ENCODE data around the gene PDE1A. TPM values are rescaled to one million over a fixed set of nuclear protein-coding genes. Genes with fewer than 3 reads are reported as not detected.

PDE1A gene
- polyA plus RNA-seq, 1 of the 3 experiments (the other 2 are of a cell fraction) = 0.08 TPM

DNA sequence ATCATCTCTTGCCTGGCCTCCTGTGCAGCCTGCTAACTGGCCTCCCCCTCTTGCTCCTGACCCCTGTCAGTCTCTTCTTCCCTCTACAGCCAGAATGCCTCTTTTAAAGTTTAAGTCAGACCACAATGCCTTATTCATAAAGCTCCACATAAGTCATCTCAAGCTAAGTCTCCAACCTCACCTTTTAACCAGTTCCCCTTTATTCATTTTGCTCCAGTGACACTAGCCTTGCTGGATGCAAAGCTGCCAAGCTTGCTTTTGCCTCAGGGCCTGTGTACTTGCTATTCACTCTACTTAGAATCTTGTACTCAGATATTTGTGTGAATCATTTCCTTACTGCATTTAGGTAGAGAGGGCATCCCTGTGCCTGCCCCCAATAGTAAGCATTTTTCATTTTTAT is 180.9 kb downstream of the PDE1A start (continued):
- TF ChIP-seq SIN3A (IDR thresholded peaks at IDR 0.05; ENCODE audit: borderline replicate concordance, low read depth, low read length) (no peak), NFIC (IDR thresholded peaks at IDR 0.05; ENCODE audit: borderline replicate concordance) (no peak)

DNA sequence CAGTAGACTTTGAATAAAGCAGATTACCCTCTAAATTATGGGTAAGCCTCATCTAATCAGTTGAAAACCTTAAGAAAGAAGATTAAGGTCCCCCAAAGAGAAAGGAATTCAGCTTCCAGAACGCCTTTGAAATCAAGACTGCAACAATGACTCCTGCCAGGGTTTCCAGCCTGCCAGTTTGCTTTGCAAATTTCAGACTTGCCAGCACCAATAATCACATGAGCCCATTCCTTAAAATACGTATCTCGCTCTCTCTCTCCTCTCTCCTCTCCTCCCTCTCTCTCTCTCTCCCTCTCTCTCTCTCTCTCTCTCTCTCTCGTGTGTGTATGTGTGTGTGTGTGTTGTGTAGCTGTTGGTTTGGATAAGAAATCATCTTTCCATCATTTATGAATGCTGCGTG is 184.2 kb downstream of the PDE1A start:
- ChIA-PET CTCF (no interaction called here), POLR2A (no interaction called here)
- DNase-seq = no peak
- Histone ChIP-seq H3K4me1 (ENCODE audit: control insufficient read depth in 1 of 2, insufficient read depth in 2 of 2, low read depth in 1 of 2, low read length in 1 of 2) (peaks cover 0 to 6% of the 10 kb centered on the region in 2 experiments; a peak in 1 of 4 replicates), H3F3A (replicated peaks; ENCODE audit: insufficient read depth) (no peaks in the 10 kb centered on the region), H3K4me3 (ENCODE audit: low read depth in 2 of 2, low read length in 1 of 2) (no peak overlapping the region), H3K4me2 (no peak overlapping the region), H3K27me3 (ENCODE audit: insufficient read depth) (no peaks in the 10 kb centered on the region), H4K20me1 (ENCODE audit: insufficient read depth) (no peaks in the 10 kb centered on the region), H3K9me3 (no peaks in the 10 kb centered on the region), H3K27ac (ENCODE audit: low read depth in 2 of 2, low read length in 1 of 2) (no peak overlapping the region), H3K79me2 (ENCODE audit: insufficient read depth) (no peaks in the 10 kb centered on the region), H3K9ac (no peak overlapping the region), H2AFZ (ENCODE audit: low read depth) (no peak overlapping the region), H3K9me2 (no peaks in the 10 kb centered on the region), H3K36me3 (replicated peaks in 1 of 2; ENCODE audit: control insufficient read depth in 1 of 2, insufficient read depth in 2 of 2, low read length in 1 of 2) (no peaks in the 10 kb centered on the region)
- no peak for TF ChIP-seq RCOR1 (IDR thresholded peaks at IDR 0.05; ENCODE audit: low read length)
- no peak for TF ChIP-seq NRF1 (IDR thresholded peaks at IDR 0.05; ENCODE audit: low read depth, low read length)
- TF ChIP-seq, protein P1, sequence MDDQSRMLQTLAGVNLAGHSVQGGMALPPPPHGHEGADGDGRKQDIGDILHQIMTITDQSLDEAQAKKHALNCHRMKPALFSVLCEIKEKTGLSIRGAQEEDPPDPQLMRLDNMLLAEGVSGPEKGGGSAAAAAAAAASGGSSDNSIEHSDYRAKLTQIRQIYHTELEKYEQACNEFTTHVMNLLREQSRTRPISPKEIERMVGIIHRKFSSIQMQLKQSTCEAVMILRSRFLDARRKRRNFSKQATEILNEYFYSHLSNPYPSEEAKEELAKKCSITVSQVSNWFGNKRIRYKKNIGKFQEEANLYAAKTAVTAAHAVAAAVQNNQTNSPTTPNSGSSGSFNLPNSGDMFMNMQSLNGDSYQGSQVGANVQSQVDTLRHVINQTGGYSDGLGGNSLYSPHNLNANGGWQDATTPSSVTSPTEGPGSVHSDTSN (IDR thresholded peaks at IDR 0.05) = no peak
- TF ChIP-seq, protein P2, sequence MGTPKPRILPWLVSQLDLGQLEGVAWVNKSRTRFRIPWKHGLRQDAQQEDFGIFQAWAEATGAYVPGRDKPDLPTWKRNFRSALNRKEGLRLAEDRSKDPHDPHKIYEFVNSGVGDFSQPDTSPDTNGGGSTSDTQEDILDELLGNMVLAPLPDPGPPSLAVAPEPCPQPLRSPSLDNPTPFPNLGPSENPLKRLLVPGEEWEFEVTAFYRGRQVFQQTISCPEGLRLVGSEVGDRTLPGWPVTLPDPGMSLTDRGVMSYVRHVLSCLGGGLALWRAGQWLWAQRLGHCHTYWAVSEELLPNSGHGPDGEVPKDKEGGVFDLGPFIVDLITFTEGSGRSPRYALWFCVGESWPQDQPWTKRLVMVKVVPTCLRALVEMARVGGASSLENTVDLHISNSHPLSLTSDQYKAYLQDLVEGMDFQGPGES (IDR thresholded peaks at IDR 0.05; ENCODE audit: low read depth, low read length) = no peak
- TF ChIP-seq TEAD4 (IDR thresholded peaks at IDR 0.05; ENCODE audit: borderline replicate concordance, insufficient read depth) = no peak
- no peak for TF ChIP-seq RFX5 (IDR thresholded peaks at IDR 0.05; ENCODE audit: low read length)
- no peak for TF ChIP-seq SMC3 (IDR thresholded peaks at IDR 0.05; ENCODE audit: low read depth, low read length)
- no peak for TF ChIP-seq TCF12 (IDR thresholded peaks at IDR 0.05)
- TF ChIP-seq FOXJ3 (CRISPR knock-in tag; IDR thresholded peaks at IDR 0.05) = no peak
- no peak for TF ChIP-seq RAD21 (IDR thresholded peaks at IDR 0.05; ENCODE audit: low read length)
- WGBS (ENCODE audit: low lambda C conversion rate) = 89% methylated on average over 5 of the region's 5 CpGs

DNA sequence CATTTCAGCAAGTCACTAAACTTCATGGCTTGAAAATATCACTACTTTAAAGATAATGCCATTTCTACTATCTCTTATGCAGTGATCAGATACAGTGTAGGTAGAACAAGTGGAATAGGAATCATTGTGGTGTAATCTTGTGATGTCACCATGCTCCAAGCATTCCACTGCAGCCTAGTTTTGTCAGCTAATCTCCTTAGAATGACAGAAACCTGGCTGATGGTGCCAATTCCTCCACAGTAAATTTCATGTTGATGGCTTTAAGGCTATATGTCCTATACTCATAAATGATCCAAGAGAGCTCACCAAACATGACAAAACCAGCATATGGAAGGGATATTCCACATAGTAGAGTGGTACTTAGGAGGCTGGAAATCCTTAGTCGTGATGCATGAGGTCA is 184.9 kb downstream of the PDE1A start:
- no peak overlapping the region for H3K9ac ChIP-seq
- H3K9me2 ChIP-seq = no peaks in the 10 kb centered on the region
- DNase-seq = no peak
- TF ChIP-seq JUND (IDR thresholded peaks at IDR 0.05) (no peak), EP300 (IDR thresholded peaks at IDR 0.05; ENCODE audit: borderline replicate concordance in 1 of 2, low read depth in 1 of 2, low read length in 1 of 2) (no peak), ELF1 (IDR thresholded peaks at IDR 0.05) (no peak), TCF12 (IDR thresholded peaks at IDR 0.05) (no peak), RXRA (IDR thresholded peaks at IDR 0.05; ENCODE audit: borderline replicate concordance, low read depth) (no peak), SMC3 (IDR thresholded peaks at IDR 0.05; ENCODE audit: low read depth, low read length) (no peak), TEAD4 (IDR thresholded peaks at IDR 0.05; ENCODE audit: borderline replicate concordance, insufficient read depth) (no peak), RAD21 (IDR thresholded peaks at IDR 0.05; ENCODE audit: low read length) (no peak), MEF2A (IDR thresholded peaks at IDR 0.05; ENCODE audit: borderline replicate concordance, low read depth) (no peak), POLR2AphosphoS5 (IDR thresholded peaks at IDR 0.05; ENCODE audit: low read depth, low read length) (no peak), FOSL2 (IDR thresholded peaks at IDR 0.05; ENCODE audit: borderline replicate concordance, low read depth) (no peak), EZH2phosphoT487 (IDR thresholded peaks at IDR 0.05; ENCODE audit: borderline replicate concordance, low read depth) (no peak), TAF1 (IDR thresholded peaks at IDR 0.05; ENCODE audit: borderline replicate concordance, low read depth, low read length) (no peak)
- TF ChIP-seq, protein P3, sequence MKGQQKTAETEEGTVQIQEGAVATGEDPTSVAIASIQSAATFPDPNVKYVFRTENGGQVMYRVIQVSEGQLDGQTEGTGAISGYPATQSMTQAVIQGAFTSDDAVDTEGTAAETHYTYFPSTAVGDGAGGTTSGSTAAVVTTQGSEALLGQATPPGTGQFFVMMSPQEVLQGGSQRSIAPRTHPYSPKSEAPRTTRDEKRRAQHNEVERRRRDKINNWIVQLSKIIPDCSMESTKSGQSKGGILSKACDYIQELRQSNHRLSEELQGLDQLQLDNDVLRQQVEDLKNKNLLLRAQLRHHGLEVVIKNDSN (IDR thresholded peaks at IDR 0.05; ENCODE audit: borderline replicate concordance, low read depth) = no peak
- H2AFZ ChIP-seq (ENCODE audit: low read depth) = no peak overlapping the region
- no peaks in the 10 kb centered on the region for H3K27me3 ChIP-seq (ENCODE audit: insufficient read depth)
- H3K9me3 ChIP-seq = no peaks in the 10 kb centered on the region
- CTCF ChIA-PET = no interaction called here
- no peak overlapping the region for H3K4me2 ChIP-seq
- H3K36me3 ChIP-seq (replicated peaks in 1 of 2; ENCODE audit: control insufficient read depth in 1 of 2, insufficient read depth in 2 of 2, low read length in 1 of 2) = no peaks in the 10 kb centered on the region
- no peaks in the 10 kb centered on the region for H3K79me2 ChIP-seq (ENCODE audit: insufficient read depth)
- no peak overlapping the region for H3K4me3 ChIP-seq (ENCODE audit: low read depth in 2 of 2, low read length in 1 of 2)
- WGBS (ENCODE audit: low lambda C conversion rate) = 74% methylated on average over 1 of the region's 1 CpG
- H3F3A ChIP-seq (replicated peaks; ENCODE audit: insufficient read depth) = no peaks in the 10 kb centered on the region
- H3K4me1 ChIP-seq (ENCODE audit: control insufficient read depth in 1 of 2, insufficient read depth in 2 of 2, low read depth in 1 of 2, low read length in 1 of 2) = peaks cover 0 to 6% of the 10 kb centered on the region in 2 experiments; a peak in 1 of 4 replicates
- no peaks in the 10 kb centered on the region for H4K20me1 ChIP-seq (ENCODE audit: insufficient read depth)
- POLR2A ChIA-PET = no interaction called here
- no peak overlapping the region for H3K27ac ChIP-seq (ENCODE audit: low read depth in 2 of 2, low read length in 1 of 2)

Measured in SK-N-SH (cell line).